ELR (cell line): ENCODE measurements around the gene FBXL2.
"Not testable (repeated sequence)": the region's sequence is repeated elsewhere in the genome, so short reads cannot be mapped to it uniquely, and the experiment has no call there.

Experiments used
- DNase-seq: peaks from one replicate; pipeline ENCODE4 v3.0.0-alpha.2; 2015; ENCODE audit warnings: low read depth

Gene FBXL2

DNA sequence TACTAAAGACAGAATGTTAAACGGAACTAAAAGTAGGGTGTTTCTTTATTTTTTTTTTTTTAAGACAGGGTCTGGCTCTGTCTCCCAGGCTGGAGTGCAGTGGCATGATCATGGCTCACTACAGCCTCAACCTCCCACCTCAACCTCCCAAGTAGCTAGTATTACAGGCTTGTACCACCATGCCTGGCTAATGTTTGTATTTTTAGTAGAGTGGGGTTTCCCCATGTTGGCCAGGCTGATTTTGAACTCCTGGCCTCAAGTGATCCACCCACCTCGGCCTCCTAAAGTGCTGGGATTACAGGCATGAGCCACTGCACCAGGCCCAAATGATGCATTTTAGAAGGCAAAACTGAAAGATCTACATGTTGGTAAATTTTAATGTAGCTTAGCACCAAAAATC lies 152.1 kb downstream of the FBXL2 start:
- not testable (repeated sequence) for DNase-seq

DNA sequence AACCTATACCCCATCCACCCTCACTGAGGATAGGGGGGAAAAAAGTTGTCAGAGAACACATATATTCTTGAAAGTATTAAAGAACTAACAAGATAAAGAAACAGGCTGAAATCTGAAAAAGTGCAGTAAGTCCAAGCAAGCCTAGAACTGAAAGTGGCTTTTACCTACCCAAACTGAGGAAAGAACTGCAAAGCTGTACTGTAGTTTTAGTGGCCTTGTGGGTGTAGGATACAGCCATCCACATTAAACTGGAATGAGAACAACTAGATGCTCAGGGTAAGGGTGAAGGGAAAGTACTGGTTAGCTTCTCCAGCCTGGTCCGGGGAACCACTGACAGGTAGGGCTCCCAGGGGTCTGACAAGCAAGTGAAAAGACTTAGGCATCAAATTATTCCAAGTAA lies 152.8 kb downstream of the FBXL2 start:
- DNase-seq = no peak

DNA sequence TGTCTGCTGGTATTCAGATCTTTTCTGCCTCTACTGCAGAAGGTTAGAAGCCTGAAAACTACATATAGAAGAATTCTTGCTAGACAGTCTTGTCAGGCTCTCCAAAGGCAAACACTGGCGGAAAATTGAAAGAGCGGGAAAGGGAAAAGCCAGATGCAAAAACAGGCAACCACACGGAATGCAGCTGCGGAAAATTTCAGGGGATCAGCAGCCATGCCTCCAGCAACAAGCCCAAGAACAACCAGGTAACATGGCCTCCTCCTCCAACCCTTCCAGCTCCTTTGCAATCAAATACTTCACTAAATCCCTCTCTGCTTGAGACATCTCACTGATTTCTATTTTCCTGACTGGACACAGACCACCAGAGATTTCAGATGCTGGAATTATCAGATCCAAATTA lies 153.3 kb downstream of the FBXL2 start:
- DNase-seq = no peak

DNA sequence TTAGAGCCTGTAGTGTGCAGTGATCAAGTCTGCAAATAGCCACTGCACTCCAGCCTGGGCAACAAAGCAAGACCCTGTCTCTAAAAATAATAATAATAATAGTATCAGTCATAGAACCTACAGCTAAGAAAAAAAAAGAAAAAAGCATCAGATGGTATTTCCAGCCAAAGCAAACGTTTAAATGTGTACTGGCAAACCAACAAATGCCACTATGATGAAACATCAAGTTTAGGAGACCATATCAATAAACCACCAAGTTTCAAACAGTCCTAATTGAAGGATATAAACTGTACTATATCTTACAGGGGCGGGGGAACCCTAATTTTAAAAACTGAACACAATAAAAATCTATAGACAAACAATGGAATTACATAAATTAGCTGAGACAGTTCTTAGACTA lies 156.6 kb downstream of the FBXL2 start:
- DNase-seq = peak; percentile 26
